ENCODE measurements around the gene WNK1.
"Not testable (repeated sequence)": the region's sequence is repeated elsewhere in the genome, so short reads cannot be mapped to it uniquely, and the experiment has no call there.

The WNK1 gene

GRCh38 chr12:751999-752694 is at the start of gene WNK1:
WNK1 (plus strand) TSS chr12:752579; CDS start chr12:753566, 987 bp downstream.
- Histone ChIP-seq H3K27me3 (ENCODE audit: control insufficient read depth in 2 of 2, insufficient read depth in 2 of 2, low read length in 2 of 2) (no peaks in the 10 kb centered on the region), H3K4me3 (ENCODE audit: low read length in 2 of 2) (peak within 1 kb of the TSS; percentile 73 to 82), H3K4me1 (ENCODE audit: control insufficient read depth in 2 of 2, insufficient read depth in 2 of 2, low read length in 2 of 2) (peaks cover 10 to 28% of the 10 kb centered on the region in 2 donors), H3K9me3 (ENCODE audit: control insufficient read depth in 2 of 2, low read length in 2 of 2) (no peaks in the 10 kb centered on the region), H3K9ac (ENCODE audit: low read depth in 1 of 2, low read length in 2 of 2) (peak within 1 kb of the TSS; percentile 80 to 93), H3K27ac (ENCODE audit: low read depth in 2 of 2, low read length in 2 of 2) (peak within 1 kb of the TSS; percentile 90 to 98), H3K36me3 (ENCODE audit: control insufficient read depth in 2 of 2, insufficient read depth in 2 of 2, low read length in 2 of 2) (no peaks in the 10 kb centered on the region)

GRCh38 chr12:704516-705242 is 47.7 kb upstream of the WNK1 start:
- Histone ChIP-seq H3K4me3 (ENCODE audit: low read length in 2 of 2) (no peak overlapping the region), H3K9ac (ENCODE audit: low read depth in 1 of 2, low read length in 2 of 2) (no peak overlapping the region), H3K9me3 (ENCODE audit: control insufficient read depth in 2 of 2, low read length in 2 of 2) (no peaks in the 10 kb centered on the region), H3K4me1 (ENCODE audit: control insufficient read depth in 2 of 2, insufficient read depth in 2 of 2, low read length in 2 of 2) (no peaks in the 10 kb centered on the region), H3K27ac (ENCODE audit: low read depth in 2 of 2, low read length in 2 of 2) (no peak overlapping the region), H3K27me3 (ENCODE audit: control insufficient read depth in 2 of 2, insufficient read depth in 2 of 2, low read length in 2 of 2) (no peaks in the 10 kb centered on the region), H3K36me3 (ENCODE audit: control insufficient read depth in 2 of 2, insufficient read depth in 2 of 2, low read length in 2 of 2) (no peaks in the 10 kb centered on the region)

GRCh38 chr12:708084-708483 is 44.3 kb upstream of the WNK1 start:
- not testable (repeated sequence) for H3K4me3 ChIP-seq (ENCODE audit: low read length in 2 of 2); H3K4me1 ChIP-seq (ENCODE audit: control insufficient read depth in 2 of 2, insufficient read depth in 2 of 2, low read length in 2 of 2); H3K27me3 ChIP-seq (ENCODE audit: control insufficient read depth in 2 of 2, insufficient read depth in 2 of 2, low read length in 2 of 2); H3K9ac ChIP-seq (ENCODE audit: low read depth in 1 of 2, low read length in 2 of 2); H3K9me3 ChIP-seq (ENCODE audit: control insufficient read depth in 2 of 2, low read length in 2 of 2); H3K36me3 ChIP-seq (ENCODE audit: control insufficient read depth in 2 of 2, insufficient read depth in 2 of 2, low read length in 2 of 2); H3K27ac ChIP-seq (ENCODE audit: low read depth in 2 of 2, low read length in 2 of 2)

GRCh38 chr12:709455-710020 is 42.8 kb upstream of the WNK1 start:
- no peaks in the 10 kb centered on the region for H3K27me3 ChIP-seq (ENCODE audit: control insufficient read depth in 2 of 2, insufficient read depth in 2 of 2, low read length in 2 of 2)
- no peaks in the 10 kb centered on the region for H3K4me1 ChIP-seq (ENCODE audit: control insufficient read depth in 2 of 2, insufficient read depth in 2 of 2, low read length in 2 of 2)
- no peak overlapping the region for H3K4me3 ChIP-seq (ENCODE audit: low read length in 2 of 2)
- H3K27ac ChIP-seq (ENCODE audit: low read depth in 2 of 2, low read length in 2 of 2) = no peak overlapping the region
- H3K9ac ChIP-seq (ENCODE audit: low read depth in 1 of 2, low read length in 2 of 2) = no peak overlapping the region
- no peaks in the 10 kb centered on the region for H3K9me3 ChIP-seq (ENCODE audit: control insufficient read depth in 2 of 2, low read length in 2 of 2)
- H3K36me3 ChIP-seq (ENCODE audit: control insufficient read depth in 2 of 2, insufficient read depth in 2 of 2, low read length in 2 of 2) = no peaks in the 10 kb centered on the region

- Histone ChIP-seq H3K4me3 (ENCODE audit: low read length in 2 of 2) (no peak overlapping the region), H3K27ac (ENCODE audit: low read depth in 2 of 2, low read length in 2 of 2) (no peak overlapping the region)
Measured at GRCh38 chr12:712172-712863, 40.1 kb upstream of the WNK1 start.

GRCh38 chr12:713281-713875 is 39.0 kb upstream of the WNK1 start:
- H3K36me3 ChIP-seq (ENCODE audit: control insufficient read depth in 2 of 2, insufficient read depth in 2 of 2, low read length in 2 of 2) = no peaks in the 10 kb centered on the region
- H3K27ac ChIP-seq (ENCODE audit: low read depth in 2 of 2, low read length in 2 of 2) = no peak overlapping the region
- no peak overlapping the region for H3K9ac ChIP-seq (ENCODE audit: low read depth in 1 of 2, low read length in 2 of 2)
- H3K4me3 ChIP-seq (ENCODE audit: low read length in 2 of 2) = no peak overlapping the region
- H3K9me3 ChIP-seq (ENCODE audit: control insufficient read depth in 2 of 2, low read length in 2 of 2) = no peaks in the 10 kb centered on the region
- no peaks in the 10 kb centered on the region for H3K27me3 ChIP-seq (ENCODE audit: control insufficient read depth in 2 of 2, insufficient read depth in 2 of 2, low read length in 2 of 2)
- H3K4me1 ChIP-seq (ENCODE audit: control insufficient read depth in 2 of 2, insufficient read depth in 2 of 2, low read length in 2 of 2) = no peaks in the 10 kb centered on the region

More at GRCh38 chr12:712172-712863, 40.1 kb upstream of the WNK1 start:
- H3K27me3 ChIP-seq (ENCODE audit: control insufficient read depth in 2 of 2, insufficient read depth in 2 of 2, low read length in 2 of 2) = no peaks in the 10 kb centered on the region
- no peaks in the 10 kb centered on the region for H3K9me3 ChIP-seq (ENCODE audit: control insufficient read depth in 2 of 2, low read length in 2 of 2)
- H3K9ac ChIP-seq (ENCODE audit: low read depth in 1 of 2, low read length in 2 of 2) = no peak overlapping the region
- no peaks in the 10 kb centered on the region for H3K36me3 ChIP-seq (ENCODE audit: control insufficient read depth in 2 of 2, insufficient read depth in 2 of 2, low read length in 2 of 2)
- H3K4me1 ChIP-seq (ENCODE audit: control insufficient read depth in 2 of 2, insufficient read depth in 2 of 2, low read length in 2 of 2) = no peaks in the 10 kb centered on the region

GRCh38 chr12:716506-716905 is 35.9 kb upstream of the WNK1 start:
- Histone ChIP-seq H3K4me1 (ENCODE audit: control insufficient read depth in 2 of 2, insufficient read depth in 2 of 2, low read length in 2 of 2) (peaks cover 0 to 3% of the 10 kb centered on the region in 2 donors), H3K9me3 (ENCODE audit: control insufficient read depth in 2 of 2, low read length in 2 of 2) (no peaks in the 10 kb centered on the region), H3K9ac (ENCODE audit: low read depth in 1 of 2, low read length in 2 of 2) (no peak overlapping the region), H3K27me3 (ENCODE audit: control insufficient read depth in 2 of 2, insufficient read depth in 2 of 2, low read length in 2 of 2) (no peaks in the 10 kb centered on the region), H3K36me3 (ENCODE audit: control insufficient read depth in 2 of 2, insufficient read depth in 2 of 2, low read length in 2 of 2) (no peaks in the 10 kb centered on the region), H3K27ac (ENCODE audit: low read depth in 2 of 2, low read length in 2 of 2) (no peak overlapping the region), H3K4me3 (ENCODE audit: low read length in 2 of 2) (no peak overlapping the region)

GRCh38 chr12:718756-719102 is 33.6 kb upstream of the WNK1 start:
- Histone ChIP-seq H3K9me3 (ENCODE audit: control insufficient read depth in 2 of 2, low read length in 2 of 2) (no peaks in the 10 kb centered on the region), H3K4me1 (ENCODE audit: control insufficient read depth in 2 of 2, insufficient read depth in 2 of 2, low read length in 2 of 2) (peaks cover 0 to 3% of the 10 kb centered on the region in 2 donors), H3K36me3 (ENCODE audit: control insufficient read depth in 2 of 2, insufficient read depth in 2 of 2, low read length in 2 of 2) (no peaks in the 10 kb centered on the region), H3K27me3 (ENCODE audit: control insufficient read depth in 2 of 2, insufficient read depth in 2 of 2, low read length in 2 of 2) (no peaks in the 10 kb centered on the region), H3K4me3 (ENCODE audit: low read length in 2 of 2) (no peak overlapping the region), H3K9ac (ENCODE audit: low read depth in 1 of 2, low read length in 2 of 2) (peak overlapping the region in 1 of 2 donors; percentile 3), H3K27ac (ENCODE audit: low read depth in 2 of 2, low read length in 2 of 2) (no peak overlapping the region)

GRCh38 chr12:720231-720941 is 32.0 kb upstream of the WNK1 start:
- H3K36me3 ChIP-seq (ENCODE audit: control insufficient read depth in 2 of 2, insufficient read depth in 2 of 2, low read length in 2 of 2) = no peaks in the 10 kb centered on the region
- peaks cover 0 to 3% of the 10 kb centered on the region in 2 donors for H3K4me1 ChIP-seq (ENCODE audit: control insufficient read depth in 2 of 2, insufficient read depth in 2 of 2, low read length in 2 of 2)
- H3K4me3 ChIP-seq (ENCODE audit: low read length in 2 of 2) = no peak overlapping the region
- no peaks in the 10 kb centered on the region for H3K9me3 ChIP-seq (ENCODE audit: control insufficient read depth in 2 of 2, low read length in 2 of 2)
- no peaks in the 10 kb centered on the region for H3K27me3 ChIP-seq (ENCODE audit: control insufficient read depth in 2 of 2, insufficient read depth in 2 of 2, low read length in 2 of 2)
- no peak overlapping the region for H3K9ac ChIP-seq (ENCODE audit: low read depth in 1 of 2, low read length in 2 of 2)
- no peak overlapping the region for H3K27ac ChIP-seq (ENCODE audit: low read depth in 2 of 2, low read length in 2 of 2)
